GM18507 (cell line): ENCODE data around the gene SNX13.

Source experiments
- DNase-seq: peaks from one replicate; pipeline ENCODE4 v3.0.0; 2011; ENCODE audit warnings: low read depth; ENCODE audit not compliant: insufficient read length; ENCODE audit errors: extremely low spot score
- FAIRE-seq: peaks from 2 replicates; lab custom pipeline; 2011; peaks lifted over from hg19 to GRCh38; lab: Jason Lieb, UNC

SNX13 gene

DNA sequence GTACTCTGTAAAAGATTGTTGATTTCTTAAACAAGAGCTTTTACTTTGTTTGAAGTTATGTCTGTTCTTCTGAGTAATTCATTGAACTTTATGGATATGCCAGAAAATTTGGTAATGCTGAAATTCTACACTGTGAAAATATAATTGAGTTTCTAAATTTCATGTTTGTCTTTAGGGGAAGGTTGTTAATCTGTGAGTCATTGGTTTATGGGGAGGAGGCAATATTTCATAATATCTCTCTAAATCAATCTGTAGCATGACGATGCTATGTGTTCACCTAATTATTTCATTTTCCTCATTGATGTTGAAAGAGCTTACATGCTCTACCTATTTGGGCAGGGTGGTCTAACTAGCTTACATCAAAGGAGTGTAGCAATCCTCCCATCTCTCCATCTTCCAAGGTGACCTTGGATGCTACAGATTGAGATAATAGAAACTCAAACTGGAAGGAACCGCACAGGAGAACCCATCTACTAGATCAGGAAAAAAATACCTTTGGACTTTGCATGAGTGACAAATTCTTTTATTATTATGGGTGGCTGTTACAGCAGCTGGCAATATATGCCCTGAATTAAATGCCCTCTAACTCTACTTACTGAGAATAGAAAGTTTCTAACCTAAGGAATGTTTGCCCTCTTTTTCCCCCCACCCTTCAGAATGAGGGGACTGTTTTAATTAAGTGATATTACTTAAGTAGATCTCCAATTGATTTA is 8.4 kb upstream of the SNX13 start:
- no peak for FAIRE-seq
- no peak for DNase-seq

DNA sequence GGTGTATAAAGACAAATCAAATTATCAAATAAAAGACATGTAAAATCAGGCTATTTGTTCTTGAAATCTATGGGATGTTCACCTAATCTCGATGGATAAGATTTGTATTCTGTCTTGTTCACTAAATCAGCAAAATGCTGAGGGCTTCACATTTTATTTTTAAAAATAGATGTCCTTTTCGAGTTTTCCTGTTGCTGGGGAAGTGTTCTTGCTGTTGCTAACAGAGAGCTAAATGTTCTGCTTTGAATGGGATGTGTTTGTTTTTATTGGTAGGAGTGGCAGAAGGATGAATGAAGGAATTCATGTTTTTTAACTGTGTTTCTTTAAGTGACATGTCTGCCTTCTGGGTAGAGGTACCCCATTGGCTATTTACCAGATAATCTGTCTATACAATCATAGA is 7.3 kb upstream of the SNX13 start:
- FAIRE-seq: no peak
- DNase-seq: no peak

GRCh38 chr7:17946591-17946990 is 6.3 kb upstream of the SNX13 start:
- DNase-seq (no peak), FAIRE-seq (peak; percentile 57)

DNA sequence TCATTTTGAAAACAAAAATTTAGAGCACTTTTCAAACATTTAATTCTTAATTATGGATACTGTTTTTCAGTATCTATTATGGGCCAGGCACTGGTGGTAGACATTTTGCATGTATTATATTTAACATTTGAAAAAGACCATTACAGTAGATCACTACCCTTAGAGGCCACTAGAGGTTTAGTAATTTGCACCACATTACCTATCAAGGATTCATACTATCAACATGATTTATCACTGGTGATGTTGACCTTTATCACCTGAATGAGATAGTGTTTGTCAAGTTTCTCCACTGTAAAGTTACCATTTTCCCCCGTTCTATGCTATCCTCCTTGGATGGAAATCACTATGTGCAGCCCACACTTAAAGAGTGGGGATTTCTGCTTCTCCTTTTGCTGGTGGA is 4.4 kb upstream of the SNX13 start:
- FAIRE-seq: no peak

DNA sequence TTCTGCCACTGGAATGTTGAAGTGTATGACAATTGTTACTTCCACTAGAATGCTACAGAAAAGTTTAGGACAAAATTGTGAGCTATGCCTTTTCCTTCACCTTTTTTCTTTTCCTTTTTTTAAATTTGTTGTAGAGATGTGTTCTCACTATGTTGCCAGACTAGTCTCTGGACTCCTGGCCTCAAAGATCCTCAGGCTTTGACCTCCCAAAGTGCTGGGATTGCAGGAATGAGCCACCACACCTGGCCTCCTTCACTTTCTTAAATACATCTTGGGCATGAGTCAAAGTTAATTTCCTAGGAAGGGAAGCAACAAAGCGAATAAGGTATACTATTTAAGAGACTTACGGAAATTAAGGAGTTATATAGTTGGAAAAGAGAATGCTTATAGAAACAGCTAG is 2.7 kb upstream of the SNX13 start:
- FAIRE-seq: no peak
- DNase-seq: no peak

More for the DNA sequence above, 4.4 kb upstream of the SNX13 start:
- no peak for DNase-seq

GRCh38 chr7:17942231-17942630 is 1.9 kb upstream of the SNX13 start:
- FAIRE-seq (no peak), DNase-seq (no peak)

DNA sequence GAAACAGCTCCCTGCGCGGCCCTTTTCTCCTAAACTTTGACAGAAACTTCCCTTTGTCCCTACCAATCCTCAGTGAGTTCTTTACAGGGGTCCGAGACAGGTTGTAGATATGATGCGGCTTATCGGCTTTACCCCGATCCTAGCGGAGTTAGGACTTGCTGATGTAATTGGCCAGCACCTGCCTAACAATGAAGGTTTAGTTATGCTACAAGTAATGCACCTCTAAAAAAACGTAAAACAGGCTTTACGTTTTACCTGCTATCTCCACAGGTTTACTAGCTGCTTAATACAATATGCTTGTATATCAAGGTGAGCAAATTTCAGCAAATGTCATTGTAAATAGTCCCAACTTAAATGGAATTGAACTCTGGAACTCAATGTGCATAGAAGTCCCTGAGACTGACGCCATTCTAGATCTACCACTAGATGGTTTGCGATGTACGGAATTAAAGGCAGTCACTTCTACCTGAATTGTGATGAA is 697 bp upstream of the SNX13 start:
- FAIRE-seq (peak; percentile 15), DNase-seq (no peak)

- peak; percentile 36 for FAIRE-seq
- DNase-seq: no peak
Measured at GRCh38 chr7:17939606-17940301, 540 bp downstream of the SNX13 start.

GRCh38 chr7:17939211-17939605 is 1.1 kb downstream of the SNX13 start:
- FAIRE-seq (peak; percentile 70), DNase-seq (no peak)

DNA sequence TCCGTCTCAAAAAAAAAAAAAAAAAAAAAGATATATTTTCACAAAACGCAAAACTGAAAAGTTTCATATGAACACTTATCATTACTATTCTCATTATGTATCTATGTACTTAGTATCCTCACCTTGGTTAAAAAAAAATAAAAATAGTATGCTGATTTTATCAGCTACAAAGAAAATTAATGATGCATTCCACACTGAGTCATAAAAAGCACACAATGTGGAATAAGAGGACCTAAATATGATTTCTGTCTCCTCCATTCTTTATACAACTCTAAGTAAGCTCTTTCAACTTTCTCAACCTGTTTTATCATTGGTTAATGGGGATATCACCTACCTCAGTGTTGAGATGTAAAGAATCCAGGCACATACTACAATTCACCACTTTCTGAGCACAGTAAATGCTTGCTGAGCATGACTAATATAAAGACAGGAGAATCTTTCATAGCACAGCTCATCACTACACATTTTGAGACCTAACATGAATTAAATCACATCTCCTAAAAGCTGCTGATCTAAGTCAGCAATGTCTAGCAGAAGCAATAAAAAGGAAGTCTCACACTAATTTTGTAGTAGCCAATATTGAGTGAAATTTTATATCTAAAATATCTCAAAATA is 2.7 kb downstream of the SNX13 start:
- FAIRE-seq (no peak), DNase-seq (no peak)

DNA sequence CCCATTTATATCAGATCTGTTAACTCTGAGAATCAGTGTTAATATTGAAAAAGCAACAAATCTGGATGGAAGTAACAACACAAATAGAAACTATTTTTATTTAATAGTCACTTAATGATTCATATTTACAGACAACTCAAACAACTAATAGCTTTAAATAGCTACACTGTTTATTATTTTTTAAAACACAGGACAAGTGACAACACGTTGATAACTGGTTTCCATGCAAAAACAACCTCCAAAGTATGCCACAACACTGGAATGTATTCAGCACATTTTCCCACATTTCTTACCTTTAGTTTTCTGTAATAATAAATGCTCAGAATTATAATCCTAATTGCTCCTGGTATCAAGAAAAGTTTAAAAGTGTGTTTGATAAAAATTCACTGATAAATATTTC is 4.0 kb downstream of the SNX13 start:
- DNase-seq: no peak
- FAIRE-seq: no peak

- DNase-seq: no peak
- FAIRE-seq: peak; percentile 39
Measured at GRCh38 chr7:17934612-17935240, 5.6 kb downstream of the SNX13 start.

- FAIRE-seq (no peak), DNase-seq (no peak)
Measured at GRCh38 chr7:17934094-17934493, 6.2 kb downstream of the SNX13 start.

DNA sequence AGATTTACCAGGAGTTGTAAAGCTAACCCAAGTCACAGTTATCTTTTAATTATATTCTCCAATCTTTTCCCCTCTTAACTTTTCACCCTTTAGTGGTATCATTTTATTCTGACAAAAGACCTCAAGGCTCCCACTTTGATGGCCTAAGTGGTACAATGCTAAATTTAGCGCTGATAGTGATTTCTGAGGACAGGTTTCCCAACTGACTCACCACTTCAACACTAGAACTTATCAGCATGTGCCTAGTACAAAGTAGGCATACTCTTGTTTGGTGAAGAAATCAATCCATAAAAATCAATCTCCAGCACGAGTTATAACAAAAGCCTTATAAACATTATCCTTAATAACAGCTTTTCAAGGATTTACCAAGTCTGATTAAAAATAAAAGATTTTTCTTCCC is 7.5 kb downstream of the SNX13 start:
- FAIRE-seq: no peak

GRCh38 chr7:17931069-17931468 is 9.2 kb downstream of the SNX13 start:
- FAIRE-seq (no peak), DNase-seq (no peak)

More for the DNA sequence above, 7.5 kb downstream of the SNX13 start:
- DNase-seq: no peak

GRCh38 chr7:17930546-17930945 is 9.7 kb downstream of the SNX13 start:
- FAIRE-seq (no peak), DNase-seq (no peak)

DNA sequence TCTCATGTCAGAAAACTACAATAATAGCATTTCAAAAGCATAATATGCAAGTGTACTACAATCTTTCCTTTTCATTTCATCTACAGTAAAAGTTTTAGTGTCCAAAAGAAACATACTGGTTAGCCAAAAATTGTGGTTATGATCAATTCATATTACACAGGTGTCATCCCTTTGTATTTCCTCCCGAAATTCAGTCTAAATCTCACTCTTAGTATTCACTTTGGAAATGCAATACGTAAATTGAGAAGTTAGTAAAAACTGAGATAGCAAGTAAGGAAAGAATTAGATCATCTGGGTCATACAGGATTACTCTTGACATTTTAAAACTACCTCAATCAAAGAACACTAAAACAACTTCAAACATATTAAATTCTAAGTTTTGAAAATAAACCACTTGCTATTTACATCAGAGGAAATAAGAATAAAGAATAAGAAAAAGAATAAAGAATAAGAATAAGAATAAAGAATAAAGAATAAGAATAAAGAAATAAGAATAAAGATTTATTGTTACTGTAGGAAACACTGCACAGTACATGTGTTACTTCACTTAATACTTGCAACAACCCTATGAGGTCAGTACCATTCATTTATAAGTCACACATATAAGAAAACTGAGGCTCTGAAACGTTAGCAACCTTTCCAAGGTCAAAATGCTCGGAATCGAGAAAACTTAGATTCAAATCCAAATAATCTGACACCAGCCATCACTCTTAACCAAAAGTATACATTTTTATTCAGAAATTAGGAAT is 10.5 kb downstream of the SNX13 start:
- FAIRE-seq (no peak), DNase-seq (no peak)

DNA sequence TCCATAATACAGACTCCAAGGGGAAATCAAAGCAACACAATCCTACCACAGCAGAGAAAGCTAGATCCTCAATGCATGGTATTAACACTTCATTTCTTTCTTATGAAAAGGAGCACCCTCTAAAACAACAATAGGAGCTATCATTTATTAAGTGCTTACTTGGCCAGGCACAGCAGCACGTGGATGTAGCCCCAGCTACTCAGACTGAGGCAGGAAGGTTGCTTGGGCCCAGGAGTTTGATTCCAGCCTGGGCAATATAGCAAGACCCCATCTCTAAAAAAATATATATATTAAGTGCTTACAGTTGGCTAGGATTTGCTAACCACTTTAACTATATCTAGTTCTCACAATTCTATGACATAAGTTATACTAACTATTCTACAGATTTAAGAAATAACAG is 12.2 kb downstream of the SNX13 start:
- no peak for FAIRE-seq

GRCh38 chr7:17921857-17922416 is 18.4 kb downstream of the SNX13 start:
- no peak for DNase-seq
- FAIRE-seq: peak; percentile 24

More for the DNA sequence above, 12.2 kb downstream of the SNX13 start:
- DNase-seq: no peak
